ENCODE measurements around the gene THRA. TPM values are rescaled to one million over a fixed set of nuclear protein-coding genes. Genes with fewer than 3 reads are reported as not detected.

Gene THRA
- total and polyA plus RNA-seq, 3 donors from 2014 or later: 41.2 to 51.7 (median 44.9) TPM

- no peaks in the 10 kb centered on the region for H3K36me3 ChIP-seq (ENCODE audit: low read depth, missing control alignments)
- WGBS, 2 donors: 54 to 61% methylated on average over 4 of the region's 4 CpGs
- intact Hi-C loops (cut with DNase I; ENCODE audit: low total_unique reads): no loop called here
- TF ChIP-seq, protein P1, sequence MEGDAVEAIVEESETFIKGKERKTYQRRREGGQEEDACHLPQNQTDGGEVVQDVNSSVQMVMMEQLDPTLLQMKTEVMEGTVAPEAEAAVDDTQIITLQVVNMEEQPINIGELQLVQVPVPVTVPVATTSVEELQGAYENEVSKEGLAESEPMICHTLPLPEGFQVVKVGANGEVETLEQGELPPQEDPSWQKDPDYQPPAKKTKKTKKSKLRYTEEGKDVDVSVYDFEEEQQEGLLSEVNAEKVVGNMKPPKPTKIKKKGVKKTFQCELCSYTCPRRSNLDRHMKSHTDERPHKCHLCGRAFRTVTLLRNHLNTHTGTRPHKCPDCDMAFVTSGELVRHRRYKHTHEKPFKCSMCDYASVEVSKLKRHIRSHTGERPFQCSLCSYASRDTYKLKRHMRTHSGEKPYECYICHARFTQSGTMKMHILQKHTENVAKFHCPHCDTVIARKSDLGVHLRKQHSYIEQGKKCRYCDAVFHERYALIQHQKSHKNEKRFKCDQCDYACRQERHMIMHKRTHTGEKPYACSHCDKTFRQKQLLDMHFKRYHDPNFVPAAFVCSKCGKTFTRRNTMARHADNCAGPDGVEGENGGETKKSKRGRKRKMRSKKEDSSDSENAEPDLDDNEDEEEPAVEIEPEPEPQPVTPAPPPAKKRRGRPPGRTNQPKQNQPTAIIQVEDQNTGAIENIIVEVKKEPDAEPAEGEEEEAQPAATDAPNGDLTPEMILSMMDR (IDR thresholded peaks at IDR 0.05): no peak
- no peak for TF ChIP-seq POLR2A (IDR thresholded peaks at IDR 0.05)
- H3K4me1 ChIP-seq: peaks cover 75% of the 10 kb centered on the region
- H3K9me3 ChIP-seq: no peaks in the 10 kb centered on the region
- DNase-seq: no peak
- no peak overlapping the region for H3K4me3 ChIP-seq
- H3K27ac ChIP-seq: peak overlapping the region; percentile 88 to 97
- H3K27me3 ChIP-seq: no peaks in the 10 kb centered on the region
Observed at GRCh38 chr17:40068129-40068581, 5.4 kb downstream of the THRA start.

- H3K9me3 ChIP-seq: no peaks in the 10 kb centered on the region
- H3K27me3 ChIP-seq: no peaks in the 10 kb centered on the region
- no peaks in the 10 kb centered on the region for H3K36me3 ChIP-seq (ENCODE audit: low read depth, missing control alignments)
- WGBS, 2 donors: 24 to 36% methylated on average over 5 of the region's 5 CpGs
- H3K27ac ChIP-seq: peak overlapping the region; percentile 88 to 97
- intact Hi-C loops (cut with DNase I; ENCODE audit: low total_unique reads): no loop called here
- no peak for DNase-seq
- H3K4me1 ChIP-seq: peaks cover 79% of the 10 kb centered on the region
- no peak for TF ChIP-seq POLR2A (IDR thresholded peaks at IDR 0.05)
- TF ChIP-seq, protein P1 (IDR thresholded peaks at IDR 0.05): no peak
- H3K4me3 ChIP-seq: no peak overlapping the region
Observed at GRCh38 chr17:40068584-40068916, 5.8 kb downstream of the THRA start.

DNA sequence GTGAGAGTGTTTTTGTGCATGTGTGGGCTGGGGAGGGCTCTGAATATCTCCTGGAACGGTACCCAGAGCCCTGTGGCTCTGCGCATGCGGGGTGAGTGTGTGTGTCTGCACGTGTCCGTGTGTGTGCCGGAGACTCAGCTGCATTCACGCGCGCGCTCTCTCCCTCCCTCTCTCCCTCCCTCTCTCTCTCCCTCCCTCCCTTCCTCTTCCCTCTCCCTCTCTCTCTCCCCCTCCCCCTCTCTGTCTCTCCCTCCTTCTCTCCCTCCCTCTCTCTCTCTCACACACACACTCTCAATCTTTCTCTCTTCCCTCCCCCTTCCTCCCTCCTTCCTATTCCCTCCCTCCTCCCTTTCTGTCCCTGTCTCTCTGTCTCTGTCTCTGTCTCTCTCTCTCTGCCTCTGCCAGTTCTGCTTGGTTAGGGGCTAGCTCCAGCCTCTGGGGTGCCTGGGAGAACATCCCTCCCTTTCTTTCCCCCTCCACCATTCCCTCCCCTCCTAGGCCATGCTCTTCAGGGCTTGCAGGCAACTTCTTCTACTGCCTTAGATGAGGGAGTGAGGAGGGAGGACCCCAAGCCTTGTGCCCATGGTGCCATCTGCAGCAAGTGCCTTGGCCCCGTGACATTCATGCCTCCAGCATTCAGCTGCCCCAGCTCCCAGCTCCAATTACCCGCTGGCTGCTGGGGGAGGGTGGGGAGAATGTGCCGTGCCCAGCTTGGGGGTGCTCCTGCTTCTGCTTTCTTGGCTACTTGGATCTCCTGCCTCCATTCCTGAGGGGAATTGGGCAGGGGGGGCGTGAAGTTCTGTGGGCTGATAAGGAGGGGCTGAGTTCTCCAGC lies 6.4 kb downstream of the THRA start:
- H3K9me3 ChIP-seq: no peaks in the 10 kb centered on the region
- TF ChIP-seq, protein P1 (IDR thresholded peaks at IDR 0.05): no peak
- no peak for TF ChIP-seq POLR2A (IDR thresholded peaks at IDR 0.05)
- intact Hi-C loops (cut with DNase I; ENCODE audit: low total_unique reads): no loop called here
- H3K4me1 ChIP-seq: peaks cover 79% of the 10 kb centered on the region
- no peaks in the 10 kb centered on the region for H3K27me3 ChIP-seq
- H3K27ac ChIP-seq: peak overlapping the region; percentile 88 to 97
- 28% methylated on average over 11 to 14 of the region's 14 CpGs for WGBS, 2 donors
- H3K4me3 ChIP-seq: no peak overlapping the region
- no peaks in the 10 kb centered on the region for H3K36me3 ChIP-seq (ENCODE audit: low read depth, missing control alignments)
- DNase-seq: peak; percentile 96

- H3K9me3 ChIP-seq: no peaks in the 10 kb centered on the region
- TF ChIP-seq, protein P1 (IDR thresholded peaks at IDR 0.05): peak in 2 of 3 experiments; percentile 4 to 17
- no peak for TF ChIP-seq POLR2A (IDR thresholded peaks at IDR 0.05)
- peaks cover 78% of the 10 kb centered on the region for H3K4me1 ChIP-seq
- H3K4me3 ChIP-seq: no peak overlapping the region
- 50 to 59% methylated on average over 3 to 14 of the region's 14 CpGs for WGBS, 2 donors
- H3K36me3 ChIP-seq (ENCODE audit: low read depth, missing control alignments): no peaks in the 10 kb centered on the region
- peak overlapping the region; percentile 88 to 97 for H3K27ac ChIP-seq
- intact Hi-C loops (cut with DNase I; ENCODE audit: low total_unique reads): loop anchor here (5.0 kb wide), 1 partner anchor 37 kb away; no protein-coding TSS in a partner anchor
- DNase-seq: peak; percentile 53
- H3K27me3 ChIP-seq: no peaks in the 10 kb centered on the region
Observed at GRCh38 chr17:40069751-40070708, 7.3 kb downstream of the THRA start.

Measured in testis (tissue), 3 donors.